ENCODE data around the gene MFN2.
"Not testable (repeated sequence)": the region's sequence is repeated elsewhere in the genome, so short reads cannot be mapped to it uniquely, and the experiment has no call there.

The MFN2 gene

GRCh38 chr1:12022036-12022435, 41.8 kb downstream of the MFN2 start:
- no peak for DNase-seq (ENCODE audit: low read depth in 2 of 2)

- no peak for DNase-seq (ENCODE audit: low read depth in 2 of 2)
Observed at GRCh38 chr1:12026586-12026985, 46.3 kb downstream of the MFN2 start.

- no peak for DNase-seq (ENCODE audit: low read depth in 2 of 2)
Observed at GRCh38 chr1:12028248-12028647, 48.0 kb downstream of the MFN2 start.

- DNase-seq (ENCODE audit: low read depth in 2 of 2), result no peak
Observed at GRCh38 chr1:12028957-12029511, 48.8 kb downstream of the MFN2 start.

GRCh38 chr1:12029720-12030339, 49.6 kb downstream of the MFN2 start:
- DNase-seq (ENCODE audit: low read depth in 2 of 2), result no peak

- DNase-seq (ENCODE audit: low read depth in 2 of 2), result no peak
Observed at GRCh38 chr1:12031039-12031980, 51.1 kb downstream of the MFN2 start.

- DNase-seq (ENCODE audit: low read depth in 2 of 2), result no peak
Observed at GRCh38 chr1:12032161-12032621, 51.9 kb downstream of the MFN2 start.

- not testable (repeated sequence) for DNase-seq (ENCODE audit: low read depth in 2 of 2)
Observed at GRCh38 chr1:12033441-12033840, 53.2 kb downstream of the MFN2 start.

GRCh38 chr1:12034381-12034801, 54.1 kb downstream of the MFN2 start:
- DNase-seq (ENCODE audit: low read depth in 2 of 2), result no peak

- no peak for DNase-seq (ENCODE audit: low read depth in 2 of 2)
Observed at GRCh38 chr1:12035312-12035711, 55.1 kb downstream of the MFN2 start.

GRCh38 chr1:12037486-12038355, 57.5 kb downstream of the MFN2 start:
- DNase-seq (ENCODE audit: low read depth in 2 of 2), result no peak

- DNase-seq (ENCODE audit: low read depth in 2 of 2), result no peak
Observed at GRCh38 chr1:12038356-12039163, 58.3 kb downstream of the MFN2 start.

- no peak for DNase-seq (ENCODE audit: low read depth in 2 of 2)
Observed at GRCh38 chr1:12039164-12039525, 58.9 kb downstream of the MFN2 start.

- DNase-seq (ENCODE audit: low read depth in 2 of 2), result not testable (repeated sequence)
Observed at GRCh38 chr1:12039824-12040456, 59.7 kb downstream of the MFN2 start.

GRCh38 chr1:12040457-12041051, 60.3 kb downstream of the MFN2 start:
- DNase-seq (ENCODE audit: low read depth in 2 of 2), result no peak

GRCh38 chr1:12044187-12044877, 64.1 kb downstream of the MFN2 start:
- not testable (repeated sequence) for DNase-seq (ENCODE audit: low read depth in 2 of 2)

- no peak for DNase-seq (ENCODE audit: low read depth in 2 of 2)
Observed at GRCh38 chr1:12046749-12047119, 66.5 kb downstream of the MFN2 start.

- peak; percentile 33 to 50 for DNase-seq (ENCODE audit: low read depth in 2 of 2)
Observed at GRCh38 chr1:12047120-12047876, 67.1 kb downstream of the MFN2 start.

- DNase-seq (ENCODE audit: low read depth in 2 of 2), result no peak
Observed at GRCh38 chr1:12048372-12048771, 68.1 kb downstream of the MFN2 start.
